ENCODE measurements around the gene MMP17. TPM values are rescaled to one million over a fixed set of nuclear protein-coding genes. Genes with fewer than 3 reads are reported as not detected.

Gene MMP17
- total and polyA plus RNA-seq, 2 donors (not counting 3 experiments of a cell fraction or from before 2014, with no cell fraction given) = 3.6 to 10.8 TPM

- Histone ChIP-seq H3K27ac (ENCODE audit: insufficient read depth, low read depth, low read length) (no peak overlapping the region), H4K20me1 (replicated peaks; ENCODE audit: control insufficient read depth, extremely low read depth, insufficient read depth, low read length) (no peaks in the 10 kb centered on the region), H3K36me3 (ENCODE audit: control insufficient read depth in 2 of 2, extremely low read depth in 1 of 2, insufficient read depth in 2 of 2, low read length in 2 of 2) (no peaks in the 10 kb centered on the region), H3K9ac (replicated peaks; ENCODE audit: extremely low read depth, insufficient read depth, low read length) (no peak overlapping the region), H2AFZ (ENCODE audit: low read depth, low read length) (no peak overlapping the region), H3K4me1 (ENCODE audit: control insufficient read depth, extremely low read depth, insufficient read depth, low read length) (peaks cover 6% of the 10 kb centered on the region), H3K27me3 (ENCODE audit: control insufficient read depth in 2 of 2, insufficient read depth in 2 of 2, low read length in 2 of 2) (peaks cover 0 to 2% of the 10 kb centered on the region in 2 experiments), H3K9me3 (replicated peaks; ENCODE audit: control insufficient read depth, insufficient read depth, low read length) (no peaks in the 10 kb centered on the region), H3K4me2 (ENCODE audit: insufficient read depth, low read length) (no peak overlapping the region), H3K9me1 (replicated peaks; ENCODE audit: control insufficient read depth, extremely low read depth, insufficient read depth, low read length) (no peaks in the 10 kb centered on the region), H3K4me3 (replicated peaks in 1 of 3; ENCODE audit: insufficient read depth in 1 of 3, low read depth in 1 of 3, low read length in 3 of 3) (no peak overlapping the region), H3K79me2 (ENCODE audit: control insufficient read depth, insufficient read depth, low read length) (no peaks in the 10 kb centered on the region)
- ChIA-PET CTCF (interaction anchor here (1.0 to 3.8 kb wide), 5 partner anchors 95 to 731 kb away, joined by 3 to 26 read pairs (median 5); no protein-coding TSS in a partner anchor), POLR2A (no interaction called here)
- no TSS peak for BruUV-seq (replicated peaks)
- FAIRE-seq = no peak
- dilution Hi-C loops (cut with MboI; ENCODE audit: extremely low pct_ligation_motif_present, low sequenced_read_pairs) = no loop called here
- no peak for DNase-seq (ENCODE audit: low read depth, low spot score)
- intact Hi-C loops (cut with micrococcal nuclease) = loop anchor here (5.0 kb wide), 2 partner anchors 963 to 998 kb away; partner anchors contain the start of genes RAN and STX2
- no peak for TF ChIP-seq POLR2AphosphoS5 (IDR thresholded peaks at IDR 0.05; ENCODE audit: insufficient read depth, low read depth, low read length)
- TF ChIP-seq EZH2 (IDR thresholded peaks at IDR 0.05; ENCODE audit: borderline replicate concordance, low read depth, low read length, severe bottlenecking) = no peak
Observed at GRCh38 chr12:131834798-131835615, 6.8 kb downstream of the MMP17 start.

- H3K36me3 ChIP-seq (ENCODE audit: control insufficient read depth in 2 of 2, extremely low read depth in 1 of 2, insufficient read depth in 2 of 2, low read length in 2 of 2) = no peaks in the 10 kb centered on the region
- H3K9me1 ChIP-seq (replicated peaks; ENCODE audit: control insufficient read depth, extremely low read depth, insufficient read depth, low read length) = no peaks in the 10 kb centered on the region
- DNase-seq (ENCODE audit: low read depth, low spot score) (no peak), FAIRE-seq (no peak)
- no peaks in the 10 kb centered on the region for H3K79me2 ChIP-seq (ENCODE audit: control insufficient read depth, insufficient read depth, low read length)
- no peak overlapping the region for H3K4me3 ChIP-seq (replicated peaks in 1 of 3; ENCODE audit: insufficient read depth in 1 of 3, low read depth in 1 of 3, low read length in 3 of 3)
- no peak overlapping the region for H3K4me2 ChIP-seq (ENCODE audit: insufficient read depth, low read length)
- dilution Hi-C loops (cut with MboI; ENCODE audit: extremely low pct_ligation_motif_present, low sequenced_read_pairs) (no loop called here), intact Hi-C loops (cut with micrococcal nuclease) (loop anchor here (1.0 kb wide), 1 partner anchor 166 kb away; no protein-coding TSS in a partner anchor)
- H3K4me1 ChIP-seq (ENCODE audit: control insufficient read depth, extremely low read depth, insufficient read depth, low read length) = peaks cover 2% of the 10 kb centered on the region
- no peak overlapping the region for H2AFZ ChIP-seq (ENCODE audit: low read depth, low read length)
- H4K20me1 ChIP-seq (replicated peaks; ENCODE audit: control insufficient read depth, extremely low read depth, insufficient read depth, low read length) = no peaks in the 10 kb centered on the region
- H3K27me3 ChIP-seq (ENCODE audit: control insufficient read depth in 2 of 2, insufficient read depth in 2 of 2, low read length in 2 of 2) = peaks cover 0 to 2% of the 10 kb centered on the region in 2 experiments
- BruUV-seq (replicated peaks) = no TSS peak
- no peaks in the 10 kb centered on the region for H3K9me3 ChIP-seq (replicated peaks; ENCODE audit: control insufficient read depth, insufficient read depth, low read length)
- H3K9ac ChIP-seq (replicated peaks; ENCODE audit: extremely low read depth, insufficient read depth, low read length) = no peak overlapping the region
- ChIA-PET CTCF (interaction anchor here (0.5 to 3.8 kb wide), 14 partner anchors 11 to 881 kb away, joined by 3 to 26 read pairs (median 4); partner anchors contain the start of gene EP400), POLR2A (no interaction called here)
- TF ChIP-seq MYC (IDR thresholded peaks at IDR 0.05; ENCODE audit: low read depth, low read length) = no peak
- TF ChIP-seq EZH2 (IDR thresholded peaks at IDR 0.05; ENCODE audit: borderline replicate concordance, low read depth, low read length, severe bottlenecking) = no peak
- TF ChIP-seq POLR2A (IDR thresholded peaks at IDR 0.05; ENCODE audit: low read depth, low read length) = no peak
- no peak overlapping the region for H3K27ac ChIP-seq (ENCODE audit: insufficient read depth, low read depth, low read length)
Observed at GRCh38 chr12:131835616-131836171, 7.5 kb downstream of the MMP17 start.
